Tongue (tissue), 2 donors: ENCODE results near the gene PPARA. TPM values are rescaled to one million over a fixed set of nuclear protein-coding genes. Genes with fewer than 3 reads are reported as not detected.

Source experiments
- DNase-seq: peaks from one replicate; pipeline ENCODE4 v3.0.0-alpha.2; 2015
- total RNA-seq: library from RNA; depleted of rRNA; stranded (reverse); fragments of >200 nt; gene quantifications from one replicate; pipeline ENCODE4 v1.2.3, GENCODE V29; 2014

The PPARA gene
- total RNA-seq, 1 donor from 2014 or later, result 43.2 TPM

GRCh38 chr22:46278656-46279645 is 128.6 kb downstream of the PPARA start:
- no peak for DNase-seq

- DNase-seq, result no peak
These were observed 129.9 kb downstream of the PPARA start for GRCh38 chr22:46280063-46280817.

- DNase-seq, result no peak
These were observed 130.8 kb downstream of the PPARA start for GRCh38 chr22:46280999-46281623.

GRCh38 chr22:46281866-46282678 is 131.7 kb downstream of the PPARA start:
- no peak for DNase-seq

GRCh38 chr22:46286006-46286405 is 135.7 kb downstream of the PPARA start:
- DNase-seq, result no peak

- no peak for DNase-seq
These were observed 136.9 kb downstream of the PPARA start for GRCh38 chr22:46286941-46287872.

GRCh38 chr22:46287873-46288751 is 137.8 kb downstream of the PPARA start:
- no peak for DNase-seq

GRCh38 chr22:46288846-46289243 is 138.5 kb downstream of the PPARA start:
- DNase-seq, result no peak

GRCh38 chr22:46289244-46289891 is 139.0 kb downstream of the PPARA start:
- no peak for DNase-seq

- no peak for DNase-seq
These were observed 140.0 kb downstream of the PPARA start for GRCh38 chr22:46290121-46290842.

GRCh38 chr22:46290843-46291785 is 140.8 kb downstream of the PPARA start:
- DNase-seq, result no peak

GRCh38 chr22:46292173-46292572 is 141.8 kb downstream of the PPARA start:
- DNase-seq, result no peak

- no peak for DNase-seq
These were observed 142.4 kb downstream of the PPARA start for GRCh38 chr22:46292732-46293131.
